Suprapubic skin (tissue), 4 donors: Measurements from ENCODE around the gene ITPR2.

Source experiments
- EP300 ChIP-seq: sonication (generic); formaldehyde crosslinking; IDR thresholded peaks from one replicate; pipeline ENCODE4 v1.6.1; 2017; ENCODE audit warnings: antibody characterized with exemption
- POLR2A ChIP-seq, 2 donors: fragments of 450-650 bp; IDR thresholded peaks; one replicate each; pipeline ENCODE4 v1.6.1; 2017; ENCODE audit warnings: antibody characterized with exemption in 2 of 2, mild to moderate bottlenecking in 2 of 2, moderate library complexity in 2 of 2
- POLR2AphosphoS5 ChIP-seq, 3 donors: sonication (generic); formaldehyde crosslinking; IDR thresholded peaks; one replicate each; pipeline ENCODE4 v1.6.1; 2017; ENCODE audit warnings: antibody characterized with exemption in 3 of 3
- TF ChIP-seq, protein P1 (sequence below), 2 donors: fragments of 200-600 bp in 1 of 2; fragments of 450-650 bp in 1 of 2; sonication (generic) in 1 of 2; IDR thresholded peaks; one replicate each; pipeline ENCODE4 v1.5.1; 2016 to 2019; ENCODE audit warnings: antibody characterized with exemption in 2 of 2, mild to moderate bottlenecking in 1 of 2, moderate library complexity in 1 of 2

DNA sequence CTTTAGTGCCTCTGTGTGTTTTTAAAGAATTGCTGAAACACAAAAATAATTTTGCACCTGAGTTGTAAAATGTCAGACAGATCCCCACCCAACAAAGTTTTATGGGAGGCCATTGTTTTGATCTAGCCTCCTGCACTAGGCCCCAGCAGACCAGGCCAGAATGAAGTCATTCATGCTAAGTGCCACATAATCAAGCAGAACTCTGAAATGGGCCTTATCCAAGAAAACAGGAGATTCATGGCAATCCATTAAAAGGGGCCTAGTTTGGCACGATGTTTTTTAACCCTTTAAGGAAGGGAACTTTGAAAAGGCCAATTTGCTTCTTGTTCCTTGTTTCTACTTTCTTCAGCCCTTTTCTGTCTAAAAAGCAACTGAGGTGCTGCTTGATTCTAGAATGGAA is 260.9 kb downstream of the ITPR2 start:
- TF ChIP-seq, protein P1, sequence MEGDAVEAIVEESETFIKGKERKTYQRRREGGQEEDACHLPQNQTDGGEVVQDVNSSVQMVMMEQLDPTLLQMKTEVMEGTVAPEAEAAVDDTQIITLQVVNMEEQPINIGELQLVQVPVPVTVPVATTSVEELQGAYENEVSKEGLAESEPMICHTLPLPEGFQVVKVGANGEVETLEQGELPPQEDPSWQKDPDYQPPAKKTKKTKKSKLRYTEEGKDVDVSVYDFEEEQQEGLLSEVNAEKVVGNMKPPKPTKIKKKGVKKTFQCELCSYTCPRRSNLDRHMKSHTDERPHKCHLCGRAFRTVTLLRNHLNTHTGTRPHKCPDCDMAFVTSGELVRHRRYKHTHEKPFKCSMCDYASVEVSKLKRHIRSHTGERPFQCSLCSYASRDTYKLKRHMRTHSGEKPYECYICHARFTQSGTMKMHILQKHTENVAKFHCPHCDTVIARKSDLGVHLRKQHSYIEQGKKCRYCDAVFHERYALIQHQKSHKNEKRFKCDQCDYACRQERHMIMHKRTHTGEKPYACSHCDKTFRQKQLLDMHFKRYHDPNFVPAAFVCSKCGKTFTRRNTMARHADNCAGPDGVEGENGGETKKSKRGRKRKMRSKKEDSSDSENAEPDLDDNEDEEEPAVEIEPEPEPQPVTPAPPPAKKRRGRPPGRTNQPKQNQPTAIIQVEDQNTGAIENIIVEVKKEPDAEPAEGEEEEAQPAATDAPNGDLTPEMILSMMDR (IDR thresholded peaks at IDR 0.05), result no peak
- TF ChIP-seq POLR2A (IDR thresholded peaks at IDR 0.05) (no peak), POLR2AphosphoS5 (IDR thresholded peaks at IDR 0.05) (no peak), EP300 (no peak)
